Measurements from ENCODE around the gene VPS11.
A peak's percentile ranks its signal among the peaks of the same experiment; 100 is the strongest.

Gene VPS11

GRCh38 chr11:119041821-119042514 is 25.6 kb upstream of the VPS11 start:
- H3K9me3 ChIP-seq (ENCODE audit: control insufficient read depth, low read length) = no peaks in the 10 kb centered on the region
- H3K36me3 ChIP-seq (ENCODE audit: control insufficient read depth, insufficient read depth, low read length, severe bottlenecking) = peaks cover 23% of the 10 kb centered on the region
- H3K4me1 ChIP-seq (ENCODE audit: control insufficient read depth, insufficient read depth, low read length) = no peaks in the 10 kb centered on the region
- no peak for DNase-seq (ENCODE audit: low read depth)
- H3K4me3 ChIP-seq (ENCODE audit: low read length) = no peak overlapping the region
- H3K27me3 ChIP-seq (replicated peaks; ENCODE audit: control insufficient read depth, insufficient read depth, low read length) = no peaks in the 10 kb centered on the region
- no peak overlapping the region for H3K9ac ChIP-seq (ENCODE audit: low read length)

- no peaks in the 10 kb centered on the region for H3K4me1 ChIP-seq (ENCODE audit: control insufficient read depth, insufficient read depth, low read length)
- no peaks in the 10 kb centered on the region for H3K27me3 ChIP-seq (replicated peaks; ENCODE audit: control insufficient read depth, insufficient read depth, low read length)
- H3K9me3 ChIP-seq (ENCODE audit: control insufficient read depth, low read length) = no peaks in the 10 kb centered on the region
- H3K4me3 ChIP-seq (ENCODE audit: low read length) = no peak overlapping the region
- H3K9ac ChIP-seq (ENCODE audit: low read length) = no peak overlapping the region
- DNase-seq (ENCODE audit: low read depth) = no peak
- H3K36me3 ChIP-seq (ENCODE audit: control insufficient read depth, insufficient read depth, low read length, severe bottlenecking) = peaks cover 33% of the 10 kb centered on the region
Measured at GRCh38 chr11:119042927-119043326, 24.7 kb upstream of the VPS11 start.

GRCh38 chr11:119044708-119045107 is 22.9 kb upstream of the VPS11 start:
- no peaks in the 10 kb centered on the region for H3K27me3 ChIP-seq (replicated peaks; ENCODE audit: control insufficient read depth, insufficient read depth, low read length)
- no peak overlapping the region for H3K9ac ChIP-seq (ENCODE audit: low read length)
- peaks cover 51% of the 10 kb centered on the region for H3K36me3 ChIP-seq (ENCODE audit: control insufficient read depth, insufficient read depth, low read length, severe bottlenecking)
- no peak for DNase-seq (ENCODE audit: low read depth)
- no peaks in the 10 kb centered on the region for H3K4me1 ChIP-seq (ENCODE audit: control insufficient read depth, insufficient read depth, low read length)
- no peaks in the 10 kb centered on the region for H3K9me3 ChIP-seq (ENCODE audit: control insufficient read depth, low read length)
- H3K4me3 ChIP-seq (ENCODE audit: low read length) = no peak overlapping the region

GRCh38 chr11:119046489-119046888 is 21.1 kb upstream of the VPS11 start:
- Histone ChIP-seq H3K9ac (ENCODE audit: low read length) (no peak overlapping the region), H3K9me3 (ENCODE audit: control insufficient read depth, low read length) (no peaks in the 10 kb centered on the region), H3K27me3 (replicated peaks; ENCODE audit: control insufficient read depth, insufficient read depth, low read length) (no peaks in the 10 kb centered on the region), H3K4me3 (ENCODE audit: low read length) (no peak overlapping the region), H3K4me1 (ENCODE audit: control insufficient read depth, insufficient read depth, low read length) (no peaks in the 10 kb centered on the region), H3K36me3 (ENCODE audit: control insufficient read depth, insufficient read depth, low read length, severe bottlenecking) (peaks cover 66% of the 10 kb centered on the region)
- DNase-seq (ENCODE audit: low read depth) = no peak

GRCh38 chr11:119047205-119047604 is 20.4 kb upstream of the VPS11 start:
- Histone ChIP-seq H3K27me3 (replicated peaks; ENCODE audit: control insufficient read depth, insufficient read depth, low read length) (no peaks in the 10 kb centered on the region), H3K36me3 (ENCODE audit: control insufficient read depth, insufficient read depth, low read length, severe bottlenecking) (peaks cover 73% of the 10 kb centered on the region)

GRCh38 chr11:119048644-119049043 is 19.0 kb upstream of the VPS11 start:
- no peak overlapping the region for H3K9ac ChIP-seq (ENCODE audit: low read length)
- no peaks in the 10 kb centered on the region for H3K27me3 ChIP-seq (replicated peaks; ENCODE audit: control insufficient read depth, insufficient read depth, low read length)
- peaks cover 88% of the 10 kb centered on the region for H3K36me3 ChIP-seq (ENCODE audit: control insufficient read depth, insufficient read depth, low read length, severe bottlenecking)
- DNase-seq (ENCODE audit: low read depth) = no peak
- H3K4me1 ChIP-seq (ENCODE audit: control insufficient read depth, insufficient read depth, low read length) = no peaks in the 10 kb centered on the region
- no peak overlapping the region for H3K4me3 ChIP-seq (ENCODE audit: low read length)
- no peaks in the 10 kb centered on the region for H3K9me3 ChIP-seq (ENCODE audit: control insufficient read depth, low read length)

More at GRCh38 chr11:119047205-119047604, 20.4 kb upstream of the VPS11 start:
- H3K9me3 ChIP-seq (ENCODE audit: control insufficient read depth, low read length) = no peaks in the 10 kb centered on the region
- H3K4me1 ChIP-seq (ENCODE audit: control insufficient read depth, insufficient read depth, low read length) = no peaks in the 10 kb centered on the region
- no peak overlapping the region for H3K4me3 ChIP-seq (ENCODE audit: low read length)
- no peak overlapping the region for H3K9ac ChIP-seq (ENCODE audit: low read length)
- no peak for DNase-seq (ENCODE audit: low read depth)

GRCh38 chr11:119049081-119049480 is 18.5 kb upstream of the VPS11 start:
- no peak overlapping the region for H3K4me3 ChIP-seq (ENCODE audit: low read length)
- no peaks in the 10 kb centered on the region for H3K4me1 ChIP-seq (ENCODE audit: control insufficient read depth, insufficient read depth, low read length)
- no peaks in the 10 kb centered on the region for H3K9me3 ChIP-seq (ENCODE audit: control insufficient read depth, low read length)
- peaks cover 92% of the 10 kb centered on the region for H3K36me3 ChIP-seq (ENCODE audit: control insufficient read depth, insufficient read depth, low read length, severe bottlenecking)
- DNase-seq (ENCODE audit: low read depth) = no peak
- H3K27me3 ChIP-seq (replicated peaks; ENCODE audit: control insufficient read depth, insufficient read depth, low read length) = no peaks in the 10 kb centered on the region
- no peak overlapping the region for H3K9ac ChIP-seq (ENCODE audit: low read length)

GRCh38 chr11:119051440-119052162 is 16.0 kb upstream of the VPS11 start:
- peaks cover 84% of the 10 kb centered on the region for H3K36me3 ChIP-seq (ENCODE audit: control insufficient read depth, insufficient read depth, low read length, severe bottlenecking)
- DNase-seq (ENCODE audit: low read depth) = no peak
- no peak overlapping the region for H3K4me3 ChIP-seq (ENCODE audit: low read length)

GRCh38 chr11:119052163-119052814 is 15.3 kb upstream of the VPS11 start:
- DNase-seq (ENCODE audit: low read depth) = no peak
- no peaks in the 10 kb centered on the region for H3K9me3 ChIP-seq (ENCODE audit: control insufficient read depth, low read length)
- no peak overlapping the region for H3K4me3 ChIP-seq (ENCODE audit: low read length)
- peaks cover 9% of the 10 kb centered on the region for H3K4me1 ChIP-seq (ENCODE audit: control insufficient read depth, insufficient read depth, low read length)
- peaks cover 77% of the 10 kb centered on the region for H3K36me3 ChIP-seq (ENCODE audit: control insufficient read depth, insufficient read depth, low read length, severe bottlenecking)
- no peaks in the 10 kb centered on the region for H3K27me3 ChIP-seq (replicated peaks; ENCODE audit: control insufficient read depth, insufficient read depth, low read length)
- no peak overlapping the region for H3K9ac ChIP-seq (ENCODE audit: low read length)

More at GRCh38 chr11:119051440-119052162, 16.0 kb upstream of the VPS11 start:
- Histone ChIP-seq H3K9me3 (ENCODE audit: control insufficient read depth, low read length) (no peaks in the 10 kb centered on the region), H3K27me3 (replicated peaks; ENCODE audit: control insufficient read depth, insufficient read depth, low read length) (no peaks in the 10 kb centered on the region), H3K9ac (ENCODE audit: low read length) (no peak overlapping the region), H3K4me1 (ENCODE audit: control insufficient read depth, insufficient read depth, low read length) (peaks cover 9% of the 10 kb centered on the region)

GRCh38 chr11:119054418-119054817 is 13.2 kb upstream of the VPS11 start:
- DNase-seq (ENCODE audit: low read depth) = no peak
- H3K4me1 ChIP-seq (ENCODE audit: control insufficient read depth, insufficient read depth, low read length) = peaks cover 13% of the 10 kb centered on the region
- no peaks in the 10 kb centered on the region for H3K27me3 ChIP-seq (replicated peaks; ENCODE audit: control insufficient read depth, insufficient read depth, low read length)
- H3K9me3 ChIP-seq (ENCODE audit: control insufficient read depth, low read length) = no peaks in the 10 kb centered on the region
- H3K9ac ChIP-seq (ENCODE audit: low read length) = no peak overlapping the region
- H3K4me3 ChIP-seq (ENCODE audit: low read length) = no peak overlapping the region
- H3K36me3 ChIP-seq (ENCODE audit: control insufficient read depth, insufficient read depth, low read length, severe bottlenecking) = peaks cover 56% of the 10 kb centered on the region

GRCh38 chr11:119055901-119056300 is 11.7 kb upstream of the VPS11 start:
- peak overlapping the region; percentile 90 for H3K4me3 ChIP-seq (ENCODE audit: low read length)
- peak; percentile 54 for DNase-seq (ENCODE audit: low read depth)
- no peaks in the 10 kb centered on the region for H3K27me3 ChIP-seq (replicated peaks; ENCODE audit: control insufficient read depth, insufficient read depth, low read length)
- H3K4me1 ChIP-seq (ENCODE audit: control insufficient read depth, insufficient read depth, low read length) = peaks cover 13% of the 10 kb centered on the region
- no peaks in the 10 kb centered on the region for H3K9me3 ChIP-seq (ENCODE audit: control insufficient read depth, low read length)
- peak overlapping the region; percentile 90 for H3K9ac ChIP-seq (ENCODE audit: low read length)
- H3K36me3 ChIP-seq (ENCODE audit: control insufficient read depth, insufficient read depth, low read length, severe bottlenecking) = peaks cover 44% of the 10 kb centered on the region

Data from adipocyte (in vitro differentiated cells).